Common myeloid progenitor, CD34-positive (primary cell): Measurements from ENCODE around the gene ZNF300.

ENCODE experiments used
- CTCF ChIA-PET: fragments of 350-600 bp; sonication (Branson Sonifier 250); formaldehyde crosslinking; loops from one replicate; lab custom pipeline; 2021; ENCODE audit warnings: antibody characterized with exemption; lab: Charles Lee
- POLR2A ChIA-PET: fragments of 350-600 bp; sonication (Branson Sonifier 250); formaldehyde crosslinking; loops from one replicate; lab custom pipeline; 2021; ENCODE audit warnings: antibody characterized with exemption; lab: Charles Lee
- DNase-seq, 3 donors: peaks; one replicate each; pipeline versions ENCODE4 v3.0.0 to v3.0.0-alpha.2; 2013
- H3K27ac ChIP-seq, 2 experiments: 1 replicate in 1 of 2; 2 replicates in 1 of 2; pipeline ENCODE4 v1.7.0; 2013; ENCODE audit warnings: inconsistent platforms in 2 of 2, low read length in 2 of 2, mild to moderate bottlenecking in 2 of 2, low read depth in 1 of 2, moderate library complexity in 1 of 2; ENCODE audit not compliant: severe bottlenecking in 2 of 2, insufficient read depth in 1 of 2, poor library complexity in 1 of 2
- H3K27me3 ChIP-seq, 5 experiments: replicated peaks in 2 of 5; 1 replicate in 3 of 5; 2 replicates in 2 of 5; pipeline versions ENCODE4 v1.6.1 to v1.7.0; 2013; ENCODE audit warnings: low read length in 4 of 5, mild to moderate bottlenecking in 2 of 5, moderate library complexity in 2 of 5, inconsistent platforms in 1 of 5; ENCODE audit not compliant: insufficient read depth in 5 of 5, control insufficient read depth in 4 of 5
- H3K36me3 ChIP-seq, 4 experiments: 1 replicate in 2 of 4; 2 replicates in 2 of 4; pipeline versions ENCODE4 v1.6.1 to v1.7.0; 2013; ENCODE audit warnings: low read length in 3 of 4, control low read depth in 1 of 4, mild to moderate bottlenecking in 1 of 4; ENCODE audit not compliant: control insufficient read depth in 4 of 4, insufficient read depth in 4 of 4
- H3K4me1 ChIP-seq, 4 experiments: 1 replicate in 3 of 4; 2 replicates in 1 of 4; pipeline versions ENCODE4 v1.6.1 to v1.7.1; 2013; ENCODE audit warnings: low read length in 3 of 4, mild to moderate bottlenecking in 3 of 4, control low read depth in 1 of 4, inconsistent platforms in 1 of 4, moderate library complexity in 1 of 4; ENCODE audit not compliant: control insufficient read depth in 4 of 4, insufficient read depth in 4 of 4; ENCODE audit errors: control extremely low read depth in 1 of 4
- H3K4me3 ChIP-seq, 7 experiments: 1 replicate in 4 of 7; 2 replicates in 3 of 7; pipeline versions ENCODE4 v1.5.1 to v1.7.0; 2013; ENCODE audit warnings: mild to moderate bottlenecking in 7 of 7, low read length in 6 of 7, moderate library complexity in 6 of 7, inconsistent platforms in 2 of 7, low read depth in 2 of 7, control low read depth in 1 of 7; ENCODE audit not compliant: insufficient read depth in 4 of 7, control insufficient read depth in 1 of 7; ENCODE audit errors: extremely low read depth in 1 of 7
- H3K9me3 ChIP-seq, 5 experiments: 1 replicate in 4 of 5; 2 replicates in 1 of 5; pipeline versions ENCODE4 v1.6.1 to v1.7.1; 2013; ENCODE audit warnings: low read length in 4 of 5, mild to moderate bottlenecking in 2 of 5, inconsistent platforms in 1 of 5, low read depth in 1 of 5, moderate library complexity in 1 of 5; ENCODE audit not compliant: control insufficient read depth in 4 of 5, insufficient read depth in 2 of 5; ENCODE audit errors: control extremely low read depth in 1 of 5
- WGBS: methylation state at CpG from one replicate; pipeline ENCODE4 v1.1.5; 2013; ENCODE audit not compliant: insufficient coverage; 5-methylcytosine and 5-hydroxymethylcytosine counted together

Gene ZNF300

DNA sequence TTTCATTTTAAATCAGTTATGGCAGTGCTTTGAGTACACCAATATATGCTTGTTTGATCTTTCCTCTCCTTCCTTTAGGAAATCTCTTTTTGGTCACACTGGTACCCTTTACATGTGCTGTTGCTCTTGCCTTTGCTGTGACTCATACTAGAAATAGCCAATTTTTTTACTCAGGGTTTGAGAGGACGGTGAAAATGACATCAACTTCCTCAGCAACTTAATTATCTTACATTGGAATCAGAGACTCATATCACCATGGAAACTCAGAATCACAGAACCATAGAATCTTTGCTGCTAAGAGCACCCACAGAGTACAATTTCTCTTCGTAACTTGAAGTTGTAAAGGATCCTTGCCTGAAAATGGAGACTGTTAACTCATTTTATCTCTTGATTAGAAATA is 13.8 kb upstream of the ZNF300 start:
- H3K27ac ChIP-seq: no peak overlapping the region
- DNase-seq: no peak
- CTCF ChIA-PET: no interaction called here
- H3K4me3 ChIP-seq: no peak overlapping the region
- no CpG with 5 or more reads among the region's 2 CpGs for WGBS
- no peaks in the 10 kb centered on the region for H3K27me3 ChIP-seq
- H3K9me3 ChIP-seq: peaks cover 10 to 57% (median 19%) of the 10 kb centered on the region in 5 experiments
- H3K4me1 ChIP-seq: no peaks in the 10 kb centered on the region
- POLR2A ChIA-PET: no interaction called here
- H3K36me3 ChIP-seq: no peaks in the 10 kb centered on the region

DNA sequence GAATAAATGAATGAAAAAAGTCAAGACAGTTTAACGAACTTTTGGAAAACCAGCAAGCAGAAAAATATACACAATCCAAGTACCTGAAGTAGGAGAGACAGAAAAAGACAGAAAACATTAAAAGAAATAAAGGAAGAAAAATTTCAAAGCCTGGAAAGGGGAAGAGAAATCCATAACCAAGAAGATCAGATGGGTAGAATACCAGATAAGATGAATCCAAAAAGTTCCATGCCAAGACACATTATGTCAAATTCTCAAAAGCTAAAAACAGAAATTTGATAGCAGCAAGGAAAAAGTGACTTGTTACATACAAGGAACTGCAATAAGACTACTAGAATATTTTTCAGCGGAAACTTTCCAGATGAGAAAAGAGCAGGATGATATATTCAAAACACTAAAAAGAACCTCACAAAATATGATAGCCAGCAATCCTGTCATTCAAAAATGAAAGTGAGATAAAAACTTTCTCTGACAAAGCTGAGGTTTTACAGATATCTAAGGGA is 7.6 kb upstream of the ZNF300 start:
- Histone ChIP-seq H3K4me1 (no peaks in the 10 kb centered on the region), H3K27ac (no peak overlapping the region), H3K4me3 (no peak overlapping the region), H3K27me3 (no peaks in the 10 kb centered on the region), H3K36me3 (no peaks in the 10 kb centered on the region), H3K9me3 (peaks cover 13 to 55% (median 24%) of the 10 kb centered on the region in 5 experiments)
- WGBS: no CpG with 5 or more reads among the region's 2 CpGs
- ChIA-PET CTCF (no interaction called here), POLR2A (no interaction called here)
- DNase-seq: no peak

DNA sequence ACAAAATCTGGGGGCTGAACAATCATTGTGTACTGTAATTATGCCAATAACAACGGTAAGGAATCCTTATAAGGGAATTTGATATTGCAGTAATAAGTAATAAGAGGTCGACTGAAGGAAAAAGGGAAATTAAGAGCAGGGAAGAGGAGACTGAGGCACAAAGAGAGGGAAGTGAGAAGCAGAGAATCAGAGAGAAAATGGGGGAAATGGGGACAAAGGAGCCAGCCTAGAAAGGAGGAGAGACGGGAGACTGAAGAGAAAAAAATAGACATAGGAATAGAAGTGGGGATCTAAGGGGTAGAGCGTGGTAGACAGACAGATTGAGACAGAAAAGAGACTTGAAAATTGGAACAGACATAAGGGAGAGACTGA is 518 bp upstream of the ZNF300 start:
- no peak for DNase-seq
- ChIA-PET CTCF (no interaction called here), POLR2A (no interaction called here)
- Histone ChIP-seq H3K27me3 (no peaks in the 10 kb centered on the region), H3K4me1 (no peaks in the 10 kb centered on the region), H3K9me3 (peaks cover 15 to 70% (median 26%) of the 10 kb centered on the region in 5 experiments), H3K4me3 (peak overlapping the region; percentile 35 to 80 (median 56)), H3K36me3 (peaks cover 0 to 24% (median 1%) of the 10 kb centered on the region in 4 experiments), H3K27ac (peak overlapping the region in 1 of 2 experiments; percentile 81)
- 29% methylated on average over 3 of the region's 4 CpGs for WGBS

DNA sequence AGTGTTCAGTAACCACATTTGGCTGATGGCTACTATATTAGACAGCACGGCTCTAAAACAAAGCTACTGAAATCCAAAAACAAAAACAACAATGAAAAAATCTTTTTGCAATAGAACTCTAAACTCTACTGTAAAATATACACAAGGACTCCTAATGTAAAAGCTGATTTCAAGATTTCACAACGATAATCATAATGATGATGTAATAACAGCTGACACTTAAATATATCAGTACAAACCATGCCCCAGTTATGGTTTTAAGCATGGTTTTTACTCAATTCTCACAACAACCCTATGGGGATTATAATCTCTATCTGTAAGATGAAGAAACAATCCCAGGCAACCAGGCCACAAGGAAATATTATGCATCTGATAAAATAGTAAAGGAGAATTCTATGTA is 3.3 kb downstream of the ZNF300 start:
- POLR2A ChIA-PET: no interaction called here
- Histone ChIP-seq H3K4me1 (no peaks in the 10 kb centered on the region), H3K27me3 (no peaks in the 10 kb centered on the region), H3K27ac (no peak overlapping the region), H3K4me3 (no peak overlapping the region), H3K36me3 (peaks cover 0 to 54% (median 5%) of the 10 kb centered on the region in 4 experiments), H3K9me3 (peaks cover 19 to 75% (median 34%) of the 10 kb centered on the region in 5 experiments)
- no peak for DNase-seq
- 100% methylated on average over 1 of the region's 2 CpGs for WGBS
- CTCF ChIA-PET: interaction anchor here (1.1 kb wide), 1 partner anchor 82 kb away, joined by 3 read pairs; no protein-coding TSS in a partner anchor

DNA sequence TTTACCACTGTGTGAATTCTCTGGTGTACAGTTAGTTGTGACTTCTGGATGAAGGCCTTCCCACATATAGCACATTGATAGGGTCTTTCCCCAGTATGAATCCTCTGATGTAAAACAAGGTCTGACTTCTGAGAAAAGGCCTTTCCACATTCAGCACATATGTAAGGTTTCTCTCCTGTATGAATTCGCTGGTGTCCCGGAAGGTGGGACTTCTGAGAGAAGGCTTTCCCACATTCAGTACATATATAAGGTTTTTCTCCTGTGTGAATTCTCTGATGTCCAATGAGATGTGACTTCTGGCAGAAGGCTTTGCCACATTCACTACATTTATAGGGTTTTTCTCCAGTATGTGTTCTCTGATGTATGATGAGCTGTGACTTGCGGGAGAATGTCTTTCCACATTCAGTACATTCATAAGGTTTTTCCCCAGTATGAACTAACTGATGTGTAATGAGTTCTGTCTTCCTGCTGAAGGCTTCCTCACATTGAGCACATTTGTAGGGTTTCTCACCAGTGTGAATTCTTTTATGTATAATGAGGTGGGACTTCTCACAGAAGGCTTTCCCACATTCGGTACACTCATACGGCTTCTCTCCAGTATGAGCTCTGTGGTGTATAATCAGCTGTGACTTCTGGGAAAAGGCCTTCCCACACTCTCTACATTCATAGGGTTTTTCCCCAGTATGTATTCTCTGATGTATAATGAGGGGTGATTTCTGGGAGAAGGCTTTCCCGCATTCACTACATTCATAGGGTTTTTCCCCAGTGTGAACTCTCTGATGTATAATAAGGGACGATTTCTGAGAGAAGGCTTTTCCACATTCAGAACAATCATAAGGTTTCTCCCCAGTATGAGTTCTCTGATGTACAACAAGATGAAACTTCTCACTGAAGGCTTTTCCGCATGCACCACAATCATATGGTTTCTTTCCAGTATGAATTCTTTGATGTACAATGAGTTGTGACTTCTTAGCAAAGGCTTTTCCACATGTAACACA is 9.1 kb downstream of the ZNF300 start:
- ChIA-PET CTCF (interaction anchor here (1.1 to 1.3 kb wide), 2 partner anchors 8 to 9 kb away, joined by 4 to 7 read pairs; no protein-coding TSS in a partner anchor), POLR2A (no interaction called here)
- Histone ChIP-seq H3K4me1 (no peaks in the 10 kb centered on the region), H3K27me3 (no peaks in the 10 kb centered on the region), H3K9me3 (peaks cover 28 to 86% (median 49%) of the 10 kb centered on the region in 5 experiments), H3K4me3 (peak overlapping the region in 1 of 7 experiments; percentile 4), H3K36me3 (peaks cover 0 to 40% (median 4%) of the 10 kb centered on the region in 4 experiments), H3K27ac (no peak overlapping the region)
- DNase-seq: no peak
- no CpG with 5 or more reads among the region's 8 CpGs for WGBS

DNA sequence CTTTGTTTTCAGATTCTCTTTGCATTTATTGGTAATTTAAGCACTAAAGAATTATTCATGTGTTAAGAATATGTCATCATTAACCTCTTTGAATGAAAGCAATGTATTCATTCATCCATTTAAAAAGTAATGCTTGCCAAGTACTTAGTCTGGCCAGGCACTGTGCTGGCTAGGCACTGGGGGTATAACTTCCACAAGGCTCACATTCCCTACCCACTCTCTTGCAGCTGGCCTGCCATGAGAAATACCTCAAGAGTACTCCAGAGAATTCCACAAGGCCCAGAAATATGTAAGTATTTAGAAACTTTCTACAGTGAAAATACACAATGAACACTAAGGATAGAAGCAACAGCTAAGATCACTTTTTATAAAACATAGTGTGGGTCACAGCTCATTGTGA is 25.4 kb downstream of the ZNF300 start:
- DNase-seq: no peak
- Histone ChIP-seq H3K27me3 (no peaks in the 10 kb centered on the region), H3K4me1 (no peaks in the 10 kb centered on the region), H3K4me3 (no peak overlapping the region), H3K9me3 (peaks cover 4 to 52% (median 15%) of the 10 kb centered on the region in 5 experiments), H3K27ac (no peak overlapping the region), H3K36me3 (peaks cover 0 to 3% (median 0%) of the 10 kb centered on the region in 4 experiments)
- ChIA-PET POLR2A (no interaction called here), CTCF (no interaction called here)

DNA sequence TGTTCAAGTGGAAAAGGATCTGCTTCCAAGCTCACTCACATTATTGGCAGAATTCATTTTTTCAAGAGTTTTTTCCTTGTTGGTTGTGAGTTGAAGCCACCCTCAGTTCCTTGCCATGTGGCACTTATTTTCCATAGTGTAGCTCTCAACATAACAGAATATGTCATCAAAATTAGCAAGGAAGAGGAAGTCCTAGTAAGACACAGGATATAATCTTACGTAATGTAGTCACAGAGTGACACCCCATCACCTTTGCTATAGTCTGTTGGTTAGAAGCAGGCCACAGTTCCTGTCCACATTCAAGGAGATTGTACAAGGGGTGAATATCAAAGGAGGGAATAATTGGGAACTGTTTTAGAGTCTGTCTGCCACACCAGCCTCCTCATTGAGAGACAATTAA is 42.7 kb downstream of the ZNF300 start:
- H3K4me1 ChIP-seq: no peaks in the 10 kb centered on the region
- DNase-seq: no peak
- ChIA-PET POLR2A (no interaction called here), CTCF (no interaction called here)
- no peaks in the 10 kb centered on the region for H3K36me3 ChIP-seq
- WGBS: no CpG with 5 or more reads among the region's 1 CpG
- H3K4me3 ChIP-seq: no peak overlapping the region
- peaks cover 3 to 41% (median 7%) of the 10 kb centered on the region in 5 experiments for H3K9me3 ChIP-seq
- H3K27ac ChIP-seq: no peak overlapping the region
- H3K27me3 ChIP-seq: no peaks in the 10 kb centered on the region
